GM18505 (cell line): ENCODE results near the gene LRRC39.

Experiments
- ATAC-seq: cut with Tn5 transposase; IDR thresholded peaks from one replicate; pipeline ENCODE4 v1.9.1; 2021; ENCODE audit not compliant: unreplicated experiment
- POLR2A ChIP-seq: IDR thresholded peaks from 4 replicates; pipeline ENCODE4 v1.6.1; 2011; ENCODE audit warnings: borderline replicate concordance; ENCODE audit not compliant: insufficient read depth, insufficient read length; ENCODE audit errors: extremely low read depth

Gene LRRC39

DNA sequence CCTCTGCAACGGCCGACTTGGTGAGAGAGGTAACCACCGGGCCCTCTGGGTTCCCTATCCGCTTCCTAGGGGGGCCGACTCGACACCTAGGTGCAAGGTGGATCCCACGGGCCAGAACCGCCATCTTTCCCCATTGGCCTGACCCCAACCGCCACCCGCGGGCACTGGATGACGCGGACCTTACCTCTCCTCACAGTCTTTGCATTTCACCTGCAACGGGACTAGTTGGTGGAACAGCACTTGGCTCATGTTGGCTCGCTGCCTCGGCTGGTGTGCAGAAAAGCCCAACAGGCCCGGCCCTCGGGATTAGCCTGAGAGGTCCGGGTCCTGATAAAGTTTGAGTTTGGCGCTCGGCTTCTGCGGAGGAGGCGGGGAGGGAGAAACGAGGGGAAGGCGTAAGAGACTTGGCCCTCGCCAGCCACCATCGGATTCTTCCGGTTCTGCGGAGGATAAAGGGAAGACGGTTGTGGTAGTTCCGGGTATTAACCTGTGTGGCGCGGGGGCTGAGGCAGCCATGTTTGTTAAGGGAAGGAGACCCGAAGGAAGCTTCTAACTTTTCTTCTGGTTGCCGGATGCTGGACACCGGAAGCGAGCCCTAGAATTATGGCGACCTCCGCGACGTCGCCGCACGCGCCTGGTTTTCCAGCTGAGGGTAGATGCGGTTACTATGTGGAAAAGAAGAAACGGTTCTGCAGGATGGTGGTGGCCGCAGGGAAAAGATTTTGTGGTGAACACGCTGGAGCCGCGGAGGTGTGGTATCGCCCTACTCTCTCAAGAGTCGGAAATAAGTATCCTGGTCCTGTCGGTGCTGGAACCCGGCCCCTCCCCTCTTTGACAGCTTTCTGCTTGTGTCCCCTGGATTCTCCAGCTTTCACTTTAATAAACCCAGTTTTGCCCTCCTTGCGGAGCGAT is 45.2 kb downstream of the LRRC39 start, which contains the start of the genes SASS6 and TRMT13:
Gene SASS6, minus strand, starts transcription at position 365 of the 912 bp plus-strand sequence. Its CDS starts 116 bp downstream, at position 249.
Gene TRMT13, plus strand, starts transcription at position 598 of the 912 bp plus-strand sequence. Its CDS starts 6 bp downstream, at position 604.
- peak; percentile 66 for TF ChIP-seq POLR2A
- ATAC-seq: peak; percentile 87

DNA sequence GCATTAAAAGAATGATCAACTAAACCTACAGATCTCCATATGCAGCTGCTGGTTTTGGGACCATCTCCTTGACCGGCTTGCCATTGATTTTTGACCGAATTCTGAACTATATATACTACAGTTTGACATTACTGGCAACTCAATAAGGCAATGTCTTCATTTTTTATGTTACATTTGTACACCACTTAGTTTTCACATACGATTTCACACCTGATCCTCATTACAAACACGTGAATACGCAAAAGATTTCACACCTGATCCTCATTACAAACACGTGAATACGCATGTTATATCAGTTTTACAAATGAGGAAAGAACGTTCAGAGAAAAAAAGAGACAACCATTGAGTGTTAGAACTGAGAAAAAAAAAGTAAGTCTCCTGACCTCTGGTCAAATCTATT is 46.4 kb downstream of the LRRC39 start:
- no peak for ATAC-seq
- no peak for TF ChIP-seq POLR2A

DNA sequence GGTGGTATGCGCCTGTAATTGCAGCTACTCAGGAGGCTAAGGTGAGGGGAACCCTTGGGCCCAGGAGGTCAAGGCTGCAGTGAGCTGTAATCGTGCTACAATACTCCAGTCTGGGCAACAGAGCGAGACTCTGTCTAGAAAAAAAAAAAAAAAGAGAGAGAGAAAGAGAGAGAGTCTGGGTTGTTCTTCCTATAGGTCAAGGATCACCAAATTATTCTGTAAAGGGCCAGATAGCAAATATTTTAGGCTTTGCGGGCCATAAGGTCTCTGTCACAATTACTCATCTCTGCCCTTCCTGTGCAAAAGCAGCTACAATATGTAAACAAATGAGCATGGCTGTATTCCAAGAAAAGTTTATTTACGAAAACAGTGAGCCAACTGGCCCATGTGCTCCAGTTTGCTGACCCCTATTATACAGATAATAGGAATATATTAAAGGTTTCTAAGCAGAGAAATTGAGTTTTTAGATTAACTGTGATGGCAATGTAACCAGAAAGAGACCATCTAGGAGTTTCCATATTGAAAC is 47.4 kb downstream of the LRRC39 start:
- no peak for ATAC-seq
- TF ChIP-seq POLR2A: no peak

DNA sequence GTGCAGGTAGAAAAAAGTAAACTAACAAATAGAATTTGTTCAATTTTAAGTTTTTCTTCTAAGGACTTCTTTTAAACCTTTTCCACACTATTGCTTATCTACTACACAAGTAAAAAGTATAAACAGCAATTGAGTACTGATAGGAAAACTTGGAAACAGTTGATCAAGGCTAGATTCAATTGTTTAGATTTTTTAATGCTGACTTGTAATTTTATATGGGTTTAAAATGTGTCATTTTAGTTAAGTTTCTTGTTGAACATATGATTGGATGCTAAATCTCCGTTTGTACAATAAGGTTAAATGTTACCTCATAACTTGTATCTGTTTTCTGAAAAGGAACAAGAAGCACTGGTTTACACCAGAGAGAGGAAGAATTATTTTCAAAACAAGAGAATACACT is 50.8 kb downstream of the LRRC39 start:
- no peak for ATAC-seq
- TF ChIP-seq POLR2A: no peak

DNA sequence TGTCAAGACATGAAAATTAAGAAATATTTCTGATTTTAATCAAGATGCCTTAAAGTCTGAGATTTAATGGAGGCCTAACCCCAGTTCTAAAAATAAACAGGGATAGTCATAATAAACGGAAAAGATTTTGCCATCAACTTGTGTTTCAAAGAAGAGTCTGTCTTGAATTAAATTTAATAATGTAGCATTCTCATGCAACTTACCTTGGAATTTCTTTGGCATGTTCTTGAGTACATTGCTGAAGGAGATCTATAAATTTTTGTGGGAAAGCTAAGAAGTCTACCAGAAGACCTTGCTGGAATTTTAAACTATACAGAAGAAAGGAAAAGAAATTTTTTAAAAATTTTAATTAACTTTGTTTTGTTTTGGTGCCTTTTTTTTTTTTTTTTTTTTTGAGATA is 55.9 kb downstream of the LRRC39 start:
- ATAC-seq: no peak
- TF ChIP-seq POLR2A: no peak

- ATAC-seq: no peak
- TF ChIP-seq POLR2A: no peak
Observed at GRCh38 chr1:100115524-100115923, 62.5 kb downstream of the LRRC39 start.

GRCh38 chr1:100109554-100110066 is 68.4 kb downstream of the LRRC39 start:
- no peak for ATAC-seq

DNA sequence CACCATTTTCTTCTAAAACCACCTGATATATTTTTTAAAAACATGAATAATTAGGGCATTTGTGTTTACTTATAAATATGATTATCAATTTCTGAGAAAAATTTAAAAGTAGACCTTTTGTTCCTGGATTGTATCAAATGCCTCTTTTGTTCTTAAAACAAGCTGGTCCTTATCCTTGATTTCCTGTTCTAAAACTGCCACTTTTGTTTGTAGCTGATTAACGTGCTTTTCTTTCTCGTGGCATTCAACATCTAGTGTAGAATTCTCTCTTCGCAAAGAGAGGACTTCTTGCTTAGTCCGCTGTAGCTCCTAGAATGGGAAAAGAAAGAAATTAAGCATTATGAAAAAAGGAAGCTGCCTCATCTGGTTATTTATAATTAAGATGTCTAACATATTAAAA is 70.4 kb downstream of the LRRC39 start:
- no peak for TF ChIP-seq POLR2A
- no peak for ATAC-seq

More at GRCh38 chr1:100109554-100110066, 68.4 kb downstream of the LRRC39 start:
- TF ChIP-seq POLR2A: no peak

DNA sequence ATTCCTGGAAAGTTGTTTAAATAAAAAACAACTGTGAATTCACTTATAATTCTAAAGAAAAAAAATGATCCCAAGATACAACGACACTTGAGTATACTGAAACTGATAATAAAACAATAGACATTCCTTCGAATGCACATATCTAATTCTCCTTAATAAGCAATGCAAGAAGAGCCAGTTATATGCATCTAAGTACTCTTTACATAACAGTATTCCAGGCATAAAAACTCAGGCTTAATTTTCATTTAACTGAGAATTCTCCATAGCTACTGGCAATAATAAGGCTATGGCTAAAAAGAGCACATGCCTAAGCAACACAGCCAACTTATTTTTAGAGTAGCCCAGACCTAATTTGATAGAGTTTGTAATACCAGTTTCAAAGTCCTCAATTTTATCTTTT is 76.5 kb downstream of the LRRC39 start:
- no peak for ATAC-seq
- TF ChIP-seq POLR2A: no peak

DNA sequence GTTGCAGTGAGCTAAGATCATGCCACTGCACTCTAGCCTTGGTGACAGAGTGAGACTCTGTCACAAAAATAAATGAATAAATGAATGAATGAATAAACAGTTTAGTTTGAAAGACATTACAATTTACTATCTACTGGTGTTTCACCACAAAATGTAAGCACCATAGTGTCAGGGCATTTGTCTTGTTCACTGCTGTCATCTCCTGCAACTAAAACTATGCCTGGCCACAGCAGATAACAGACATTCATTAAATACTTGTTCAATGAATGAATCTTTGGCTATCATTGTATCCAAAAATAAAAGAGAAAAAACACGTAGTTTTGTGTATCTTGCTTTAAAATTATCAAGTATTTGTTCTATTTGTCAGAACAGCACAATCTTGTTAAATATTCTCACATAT is 77.9 kb downstream of the LRRC39 start:
- ATAC-seq: no peak
- TF ChIP-seq POLR2A: no peak
